ENCODE results near the gene HEATR1.
A peak's percentile ranks its signal among the peaks of the same experiment; 100 is the strongest.

HEATR1 gene

DNA sequence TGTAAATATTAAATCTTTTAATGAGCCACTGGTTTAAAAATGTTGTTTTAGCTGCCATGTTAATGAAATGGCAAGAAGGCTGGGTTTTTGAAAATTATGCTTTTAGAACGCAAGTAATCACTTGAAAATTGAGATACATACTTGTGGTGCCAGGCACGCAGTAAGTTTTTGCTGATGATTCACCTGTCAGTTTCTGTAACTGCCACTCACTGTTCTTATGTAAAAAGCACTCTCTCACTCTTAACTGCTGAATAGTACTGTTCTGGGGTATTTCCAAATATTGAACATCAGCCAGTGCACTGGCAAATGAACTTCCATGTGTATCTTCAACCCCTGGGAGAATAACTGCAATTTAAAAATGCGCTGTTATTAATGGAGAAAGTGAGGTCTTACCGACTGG, 62.6 kb downstream of the HEATR1 start:
- DNase-seq (ENCODE audit: low spot score), result no peak

DNA sequence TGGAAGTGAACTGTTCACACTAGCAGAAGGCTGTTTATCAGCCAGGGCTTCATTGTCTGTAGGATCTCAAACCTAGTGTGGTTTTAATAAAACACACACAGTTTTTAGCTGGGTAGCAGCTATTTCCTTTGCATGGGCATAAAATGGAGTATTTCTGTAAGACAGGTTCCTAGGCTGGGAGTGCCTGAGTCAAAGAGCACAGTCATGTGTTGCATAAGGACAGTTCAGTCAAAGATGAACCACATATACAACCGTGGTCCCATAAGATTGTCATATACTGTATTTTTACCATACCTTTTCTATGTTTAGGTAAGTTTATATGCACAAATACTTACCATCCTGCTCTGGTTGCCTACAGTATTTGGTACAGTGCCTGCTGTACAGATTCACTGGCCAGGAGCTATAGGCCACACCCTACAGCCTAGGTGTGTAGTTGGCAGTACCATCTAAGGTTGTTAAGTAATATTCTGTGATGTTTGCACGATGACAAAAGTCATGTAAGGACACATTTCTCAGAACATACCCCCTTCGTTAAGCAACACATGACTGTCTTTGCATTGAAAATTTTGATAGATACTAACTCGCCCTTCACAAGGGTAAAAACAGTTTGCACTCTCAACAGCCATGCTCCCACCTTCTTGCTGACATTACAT, 63.4 kb downstream of the HEATR1 start:
- DNase-seq (ENCODE audit: low spot score), result no peak

DNA sequence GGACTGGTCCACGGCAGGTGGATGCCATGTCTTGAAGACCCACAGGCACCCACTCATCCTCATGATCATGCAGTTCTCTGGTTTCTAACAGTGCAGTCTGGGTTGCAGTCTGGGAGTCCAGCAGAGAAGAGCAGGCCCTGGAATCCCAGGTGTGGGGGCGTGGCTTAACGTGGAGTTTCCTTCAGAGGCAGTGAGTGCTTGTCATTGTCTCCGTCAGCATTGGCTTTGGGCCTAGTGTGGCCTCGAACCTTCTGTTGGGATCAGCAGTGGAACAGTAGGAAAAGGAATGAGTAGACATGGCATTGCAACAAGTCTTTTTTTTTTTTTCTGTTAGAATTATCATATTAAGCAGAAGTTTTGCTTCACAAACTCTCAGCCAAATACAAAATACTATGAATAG, 67.8 kb downstream of the HEATR1 start:
- DNase-seq (ENCODE audit: low spot score), result no peak

DNA sequence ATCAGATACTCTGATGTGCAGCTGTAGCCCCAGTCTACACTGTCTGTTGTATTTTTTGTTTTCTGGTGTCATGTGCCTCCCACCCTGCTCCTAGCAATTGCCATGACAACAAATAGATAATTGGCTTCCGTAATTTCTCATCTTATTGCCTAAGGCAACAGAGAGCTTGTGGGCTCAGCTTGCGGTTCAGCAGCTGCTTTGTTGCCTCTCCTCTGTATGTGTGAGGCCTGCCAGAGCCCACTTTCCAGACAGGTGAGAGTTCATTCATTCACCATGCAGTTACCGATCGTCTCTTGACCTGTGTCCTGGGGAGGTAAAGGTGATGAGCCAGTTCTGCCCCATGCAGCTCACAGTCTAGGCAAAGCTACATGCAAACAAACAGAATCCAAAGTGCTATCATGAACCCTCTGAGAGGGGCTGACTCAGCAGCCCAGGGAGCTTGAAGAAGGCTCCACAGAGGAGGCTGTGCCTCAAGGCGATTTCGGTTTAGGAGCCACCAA, 68.6 kb downstream of the HEATR1 start:
- no peak for DNase-seq (ENCODE audit: low spot score)

DNA sequence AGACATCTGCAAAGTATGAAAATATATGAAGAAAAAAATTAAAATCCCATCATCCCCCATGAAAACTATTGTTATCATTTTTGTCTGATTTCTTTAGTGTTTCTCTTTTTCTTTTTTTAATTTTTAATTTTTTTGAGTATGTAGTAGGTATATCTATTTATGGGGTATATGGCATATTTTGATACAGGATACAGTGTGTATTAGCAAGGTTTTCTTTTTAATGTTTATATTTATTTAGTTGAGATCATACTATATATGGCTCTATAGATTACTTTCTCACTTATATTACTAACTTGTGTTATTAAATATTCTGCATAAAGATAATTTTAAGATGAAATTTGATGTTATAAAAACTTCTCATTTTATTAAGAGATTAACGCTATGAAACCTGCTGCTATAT, 69.1 kb downstream of the HEATR1 start:
- no peak for DNase-seq (ENCODE audit: low spot score)

DNA sequence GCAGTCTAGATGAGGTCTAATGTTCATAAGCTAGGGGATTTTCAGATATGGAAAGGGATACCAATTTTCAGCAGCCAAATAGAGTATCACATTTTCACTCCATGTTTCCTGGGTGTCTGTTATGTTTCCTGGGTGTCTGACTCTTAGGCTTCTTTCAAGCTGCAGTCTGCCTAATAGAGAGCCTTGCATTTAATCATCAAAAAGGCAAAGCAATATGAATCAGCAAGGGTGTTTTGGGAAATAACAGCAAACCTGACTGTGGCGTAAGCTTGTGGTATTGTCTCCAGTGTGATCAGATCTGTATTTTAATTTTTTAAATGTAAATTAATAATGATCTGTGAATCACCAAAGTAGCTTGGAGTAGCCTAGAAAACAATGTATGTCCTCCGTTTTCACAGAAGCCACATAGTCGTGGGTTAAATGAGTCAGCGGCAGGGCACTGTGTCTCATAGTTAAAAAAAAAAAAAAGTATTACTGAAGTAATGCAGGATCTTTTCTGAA, 70.1 kb downstream of the HEATR1 start:
- DNase-seq (ENCODE audit: low spot score), result no peak

DNA sequence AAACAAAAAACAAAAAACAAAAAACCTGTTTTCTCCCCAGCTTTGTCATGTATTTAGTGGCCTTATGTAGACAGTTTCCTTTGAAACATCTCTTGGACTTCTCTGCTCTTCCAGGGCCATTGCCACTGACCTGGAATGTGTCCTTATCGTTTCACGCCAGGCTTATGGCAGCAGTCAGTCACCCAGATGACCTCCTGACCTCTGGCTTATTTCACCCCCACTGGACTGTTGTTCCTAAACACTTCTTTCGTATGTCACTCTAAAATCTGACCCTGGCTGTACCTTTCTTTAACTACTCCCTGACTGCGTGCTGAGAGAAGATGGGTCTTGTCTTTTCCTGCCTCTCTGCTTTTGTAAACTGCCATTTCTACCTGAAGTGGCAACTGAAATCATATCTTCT, 71.5 kb downstream of the HEATR1 start:
- DNase-seq (ENCODE audit: low spot score), result no peak

DNA sequence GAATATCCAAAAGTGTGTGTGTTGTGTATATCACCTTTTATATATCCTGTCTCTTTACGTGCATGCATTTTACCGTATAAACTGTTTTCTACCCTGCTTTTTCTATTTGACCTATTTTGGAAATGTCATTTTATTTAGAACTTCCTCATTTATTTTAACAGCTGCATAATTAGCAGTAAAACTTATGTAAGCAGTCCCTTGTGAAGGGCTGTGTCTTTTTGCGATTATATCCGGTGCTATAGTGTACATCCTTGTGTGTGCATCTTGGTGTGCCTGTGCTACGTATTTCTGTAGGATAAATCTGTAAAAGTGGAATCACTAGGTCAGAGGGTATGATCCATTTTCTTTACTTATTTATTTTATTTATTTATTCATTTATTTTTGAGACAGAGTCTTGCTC, 73.4 kb downstream of the HEATR1 start:
- no peak for DNase-seq (ENCODE audit: low spot score)

DNA sequence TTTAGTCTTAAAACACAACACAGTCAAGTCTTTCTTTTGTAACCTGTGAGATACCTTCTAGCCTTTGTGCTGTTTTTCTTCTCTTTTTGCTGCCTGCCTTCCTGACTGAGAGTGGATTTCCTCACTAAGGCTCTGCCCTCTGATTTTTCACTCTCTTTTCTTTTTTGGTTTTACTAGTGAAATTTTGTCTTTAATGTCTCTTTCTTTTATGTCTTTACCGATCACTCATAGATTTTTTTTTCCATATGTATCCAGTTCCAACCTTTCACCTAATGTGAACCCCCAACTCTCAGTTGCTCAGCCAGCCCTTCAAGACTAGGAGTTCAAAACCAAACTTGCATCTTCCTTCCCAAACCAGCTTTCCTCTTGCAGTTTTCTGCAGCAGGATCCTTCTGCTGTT, 74.0 kb downstream of the HEATR1 start:
- DNase-seq (ENCODE audit: low spot score), result no peak

DNA sequence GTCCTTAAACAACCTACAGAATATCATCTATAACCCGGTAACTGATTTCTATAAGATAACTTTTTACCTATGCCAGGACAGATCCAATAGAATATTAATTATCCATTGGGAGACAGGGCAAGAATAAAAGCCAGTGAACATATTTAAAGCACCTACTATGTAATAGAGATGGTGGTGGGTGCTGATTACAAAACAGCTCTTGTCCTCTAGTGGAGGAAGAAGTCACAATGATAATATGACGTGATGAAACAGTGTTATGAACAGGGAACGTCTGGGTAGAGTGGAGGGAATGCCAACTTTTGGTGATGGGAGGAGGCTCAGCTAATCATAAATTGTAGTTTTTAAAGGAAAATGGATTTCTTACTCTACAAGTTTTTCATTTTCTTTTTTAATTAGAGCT, 78.2 kb downstream of the HEATR1 start:
- no peak for DNase-seq (ENCODE audit: low spot score)

DNA sequence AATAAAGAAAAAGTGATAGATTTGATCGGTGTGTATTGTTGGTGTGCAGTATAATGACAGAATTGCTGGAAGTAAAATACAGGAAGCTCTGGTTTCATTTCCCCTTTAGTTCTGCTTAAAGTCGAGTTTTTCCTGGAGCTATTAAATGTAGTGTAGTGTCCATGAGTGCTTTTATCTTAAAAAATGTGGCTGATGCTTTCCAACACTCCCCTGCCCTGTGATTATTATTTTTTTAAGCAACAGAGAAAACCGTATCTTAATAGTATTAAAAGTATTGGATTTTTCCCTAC, 79.5 kb downstream of the HEATR1 start:
- DNase-seq (ENCODE audit: low spot score), result no peak

DNA sequence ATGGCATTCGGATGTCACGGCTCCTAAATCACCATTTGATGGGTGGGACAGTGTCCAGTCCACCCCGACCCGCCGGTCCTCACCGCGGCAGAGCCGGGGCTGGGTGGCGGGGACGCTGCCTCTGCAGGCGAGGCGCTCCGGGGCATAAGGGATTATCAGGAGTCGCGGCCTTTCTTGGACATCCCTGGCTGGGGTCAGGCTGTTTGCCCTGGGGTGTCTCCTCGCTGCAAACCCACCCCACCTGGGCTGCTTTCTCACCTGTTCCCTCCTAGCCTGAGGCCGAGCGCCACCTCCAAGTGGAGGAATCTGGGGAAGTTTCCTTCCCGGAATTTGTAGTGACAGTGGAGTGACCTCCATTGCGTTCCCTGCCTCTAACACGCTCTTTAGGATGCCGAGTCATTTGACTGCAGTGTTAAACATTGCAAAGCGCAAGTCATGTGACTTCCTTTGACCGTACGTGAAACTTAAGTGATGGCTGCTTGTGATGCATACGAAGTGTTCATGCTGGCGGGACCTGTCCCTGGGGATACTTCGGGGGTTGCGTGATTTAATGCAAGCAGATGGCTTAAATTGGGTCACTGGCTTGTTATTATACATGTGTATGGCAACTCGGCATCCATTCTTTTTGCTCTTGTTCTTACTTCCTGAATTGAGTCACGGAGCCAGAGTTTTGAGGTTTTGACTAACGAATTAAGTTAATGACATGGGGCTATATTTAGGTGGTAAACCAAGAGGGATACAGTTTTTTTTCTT, 80.0 kb downstream of the HEATR1 start:
- DNase-seq (ENCODE audit: low spot score), result peak; percentile 40

DNA sequence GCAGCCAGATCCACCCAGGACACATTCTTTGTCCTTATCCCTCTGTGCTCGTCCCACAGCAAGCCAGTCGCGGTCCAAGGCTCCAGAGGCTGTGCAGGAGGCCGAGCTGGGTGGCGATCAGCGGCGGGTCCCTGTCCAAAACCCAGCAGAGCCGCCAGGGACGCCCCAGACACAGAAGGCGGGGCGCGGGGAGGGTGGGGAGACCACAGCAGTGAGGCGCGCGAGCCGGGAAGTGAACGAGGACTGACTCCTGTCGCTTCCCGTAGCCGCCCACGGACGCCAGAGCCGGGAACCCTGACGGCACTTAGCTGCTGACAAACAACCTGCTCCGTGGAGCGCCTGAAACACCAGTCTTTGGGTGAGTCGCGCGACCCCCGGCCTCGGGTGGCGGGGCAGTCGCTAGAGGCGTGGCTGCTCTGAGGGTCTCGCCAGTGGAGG, 80.6 kb downstream of the HEATR1 start, which contains the start of gene LGALS8:
Gene LGALS8 (plus strand): TSS at position 279 of the 438 bp plus-strand sequence. CDS start 2,089 bp downstream, outside the sequence.
- peak; percentile 41 for DNase-seq (ENCODE audit: low spot score)

DNA sequence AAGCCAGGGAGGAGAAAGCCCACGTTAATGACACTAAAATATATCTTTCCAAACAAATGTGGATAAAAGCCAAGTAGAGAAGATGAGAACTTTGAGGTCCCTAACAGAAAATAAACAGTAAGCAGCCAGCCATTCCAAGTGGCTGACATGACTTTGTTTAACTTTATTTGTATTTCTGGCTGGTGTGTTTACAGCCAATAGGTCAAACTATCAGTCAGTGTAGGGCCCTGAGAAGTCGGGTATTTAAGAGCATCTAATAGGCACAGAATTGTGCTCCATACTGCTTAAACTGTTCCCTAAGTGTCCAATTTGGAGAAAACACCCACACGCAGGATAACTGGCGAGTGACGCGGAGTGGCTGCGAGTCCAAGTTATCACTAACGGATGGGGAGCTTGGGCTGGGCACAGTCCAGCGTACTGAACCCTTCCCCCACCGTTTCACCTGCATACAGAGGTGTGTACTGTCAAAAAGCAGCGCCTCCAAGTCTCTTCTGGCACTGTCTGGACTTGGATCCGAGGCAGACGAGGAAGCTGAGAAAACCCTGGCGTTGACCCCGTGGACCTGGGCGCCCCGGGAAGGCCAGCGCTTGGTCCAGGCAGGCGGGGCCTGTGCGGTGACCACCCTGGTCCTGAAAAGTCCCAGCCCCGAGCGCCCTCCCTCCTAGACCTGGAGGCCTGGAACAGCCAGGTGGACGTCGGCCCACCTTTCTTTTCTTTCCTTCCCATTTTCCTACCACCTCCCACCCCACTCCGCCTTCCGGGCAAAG, 81.2 kb downstream of the HEATR1 start:
- no peak for DNase-seq (ENCODE audit: low spot score)

DNA sequence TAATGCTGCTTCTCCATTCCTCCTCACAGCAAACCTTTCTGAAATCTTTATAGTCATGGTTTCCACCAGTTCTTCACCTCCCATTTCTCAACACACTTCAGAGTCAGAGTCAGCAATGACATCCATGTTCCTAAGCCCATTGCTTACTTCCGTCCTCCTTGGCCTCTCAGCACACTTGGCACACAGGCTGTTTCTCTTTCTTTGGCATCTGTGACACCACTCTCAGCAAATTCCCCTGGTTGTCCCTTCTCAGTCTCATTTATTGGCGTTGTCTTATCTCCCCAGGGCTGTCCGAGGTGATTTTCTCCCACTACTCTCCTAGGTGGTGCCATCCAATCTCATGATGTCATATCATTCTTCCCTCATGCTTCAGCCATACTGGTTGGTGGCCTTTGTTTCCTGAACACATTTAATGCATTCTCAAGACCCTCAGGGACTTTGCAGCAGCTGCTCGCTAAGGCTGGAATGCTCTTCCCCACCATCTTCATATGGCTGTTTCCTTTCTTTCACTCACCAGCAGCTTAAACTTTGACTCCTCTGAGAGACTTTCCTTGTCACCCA, 83.8 kb downstream of the HEATR1 start:
- DNase-seq (ENCODE audit: low spot score), result no peak

DNA sequence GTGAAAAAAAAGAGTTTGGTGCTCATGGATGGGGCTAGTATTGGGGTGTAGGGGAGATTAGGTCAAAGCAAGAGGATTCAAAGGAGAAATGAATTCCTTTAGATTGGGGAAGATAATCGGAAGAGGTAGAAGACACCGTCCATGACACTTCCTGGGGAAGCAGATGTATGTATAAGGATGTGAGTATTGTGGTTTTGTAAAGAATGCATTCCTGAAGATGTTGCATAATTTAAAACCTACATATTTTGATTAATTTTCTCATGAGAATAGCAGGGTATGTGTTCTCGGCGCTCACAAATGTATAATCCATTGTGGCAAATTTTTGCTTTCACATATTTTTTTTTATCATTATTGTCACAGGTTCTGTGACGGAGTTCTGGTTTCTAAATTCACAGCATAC, 86.0 kb downstream of the HEATR1 start:
- DNase-seq (ENCODE audit: low spot score), result no peak

DNA sequence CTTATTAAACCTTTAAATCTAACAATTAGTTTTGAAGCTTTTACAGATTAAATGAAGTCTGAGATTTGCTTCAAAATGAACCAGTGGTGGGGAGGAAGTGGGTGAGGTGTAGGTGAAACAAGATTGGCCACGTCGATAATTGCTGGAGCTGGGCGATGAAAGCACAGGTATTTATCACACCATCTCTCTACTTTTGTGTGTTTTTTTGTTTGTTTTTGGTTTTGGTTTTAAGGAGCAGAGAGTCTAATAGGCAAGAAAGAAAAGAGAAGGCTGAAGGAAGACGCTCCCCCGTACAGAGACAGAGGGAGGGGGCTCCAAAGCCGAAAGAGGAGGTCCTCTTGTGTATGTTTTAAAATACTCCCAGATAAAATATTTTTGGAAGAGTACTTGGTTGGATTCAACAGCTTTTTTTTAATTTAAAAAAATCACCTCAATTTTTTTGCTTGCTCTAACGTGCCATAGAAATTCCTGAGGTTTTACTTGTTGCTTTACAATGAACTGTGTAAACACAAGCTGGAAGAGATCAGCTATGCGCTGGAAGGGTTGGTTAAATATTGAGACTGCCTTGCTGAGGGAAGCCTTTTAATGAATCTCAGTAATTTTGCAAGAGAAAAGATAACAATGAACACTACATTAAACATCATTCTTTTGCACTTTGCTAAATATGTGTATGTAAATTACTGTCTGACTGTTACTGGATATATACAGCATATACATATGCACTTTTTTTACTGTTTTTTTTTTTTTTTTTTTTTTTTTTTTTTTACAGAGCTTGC, 87.2 kb downstream of the HEATR1 start:
- no peak for DNase-seq (ENCODE audit: low spot score)

DNA sequence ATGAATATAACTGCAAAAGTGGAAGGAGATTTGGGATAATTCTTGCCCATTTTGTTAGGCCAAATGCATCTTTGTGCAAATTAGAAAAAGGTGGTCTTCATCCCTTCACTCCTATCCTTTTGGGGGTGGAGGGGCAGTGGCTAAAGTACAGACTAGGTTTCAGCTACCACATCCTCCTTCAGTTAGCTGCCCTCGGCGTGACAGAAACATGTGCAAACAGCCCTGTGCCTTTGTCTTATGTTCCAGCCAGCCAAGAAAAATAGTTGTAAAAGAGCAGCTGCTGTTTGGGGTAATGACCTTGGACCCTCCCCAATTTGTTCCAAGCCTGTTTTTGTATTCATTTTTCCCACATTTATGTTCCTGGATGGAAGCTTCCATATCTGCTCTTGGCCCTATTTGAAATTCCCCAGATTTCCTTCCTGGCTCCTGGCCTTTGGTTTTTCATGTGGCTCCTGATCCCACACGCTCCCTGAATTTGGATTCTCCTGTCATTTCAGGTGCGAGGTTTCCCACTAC, 88.8 kb downstream of the HEATR1 start:
- DNase-seq (ENCODE audit: low spot score), result no peak

DNA sequence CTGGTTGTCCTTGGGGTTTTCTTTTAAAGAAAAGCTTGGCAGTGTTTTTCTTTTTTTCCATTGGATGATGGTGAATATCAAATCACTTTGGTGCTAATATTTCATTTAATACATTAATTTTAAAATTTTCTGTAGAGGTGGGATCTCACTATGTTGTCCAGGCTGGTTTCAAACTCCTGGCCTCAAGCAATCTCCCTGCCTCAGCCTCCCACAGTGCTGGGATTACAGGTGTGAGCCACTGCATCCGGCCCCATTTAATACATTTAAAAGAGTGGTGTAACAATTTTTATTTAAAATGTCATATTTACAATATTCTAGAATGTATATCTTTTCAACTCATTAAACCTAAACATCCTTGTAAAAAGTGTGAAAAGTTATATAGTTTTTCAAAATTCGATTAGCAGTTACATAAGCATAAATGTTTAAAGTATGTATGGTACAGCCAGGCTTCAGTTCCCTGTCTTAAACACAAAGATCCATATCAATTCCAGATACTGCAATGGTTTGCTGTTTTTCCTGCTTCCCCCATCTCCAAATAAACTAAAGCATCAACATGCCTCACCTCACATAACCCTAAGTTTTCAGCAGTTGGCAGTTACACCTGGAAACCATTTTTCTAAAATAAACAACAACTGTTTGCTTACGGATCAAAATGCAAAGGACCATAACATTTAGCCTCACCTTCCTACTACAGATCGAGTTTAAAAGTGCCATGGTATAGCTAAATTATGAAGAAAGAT, 89.4 kb downstream of the HEATR1 start:
- no peak for DNase-seq (ENCODE audit: low spot score)

DNA sequence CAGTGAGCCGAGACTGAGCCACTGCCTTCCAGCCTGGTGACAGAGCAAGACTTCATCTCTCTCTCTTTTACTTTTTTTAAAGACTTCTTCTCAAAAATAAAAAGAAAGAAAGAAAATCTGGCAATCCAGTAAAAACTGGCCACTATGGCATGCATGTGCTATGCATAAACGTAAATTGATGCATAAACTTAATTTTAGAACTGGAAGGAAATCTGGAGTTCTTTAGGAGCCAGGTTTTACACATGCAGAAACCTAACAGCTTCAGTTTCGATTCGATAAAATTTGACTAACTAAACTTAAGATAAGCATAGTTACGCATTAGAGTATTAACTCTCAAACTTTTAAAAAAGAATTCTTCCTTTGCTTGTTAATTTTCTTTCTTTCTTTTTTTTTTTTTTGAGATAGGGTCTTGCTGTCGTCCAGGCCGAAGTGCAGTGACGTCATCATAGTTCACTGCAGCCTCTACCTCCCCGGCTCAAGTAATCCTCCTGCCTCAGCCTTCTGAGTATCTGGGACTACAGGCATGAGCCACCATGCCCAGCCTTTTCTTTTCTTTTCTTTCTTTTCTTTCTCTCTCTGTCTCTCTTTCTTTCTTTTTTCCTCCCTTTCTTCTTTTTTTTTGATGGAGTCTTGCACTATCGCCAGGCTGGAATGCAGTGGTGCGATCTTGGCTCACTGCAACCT, 92.4 kb downstream of the HEATR1 start:
- DNase-seq (ENCODE audit: low spot score), result no peak

All from D341Med (cell line).